Activated CD8-positive, alpha-beta T cell treated with anti-CD3 and anti-CD28 coated beads for 36 hours (primary cell): ENCODE results near the gene TNRC6C. TPM values are rescaled to one million over a fixed set of nuclear protein-coding genes. Genes with fewer than 3 reads are reported as not detected.
A peak's percentile ranks its signal among the peaks of the same experiment; 100 is the strongest.

ENCODE experiments used
- ATAC-seq: fragments of 200-7000 bp; cut with Tn5 transposase; one replicate; pipeline ENCODE4 v1.10.0; 2021; ENCODE audit warnings: mild to moderate bottlenecking, moderate library complexity
- CTCF ChIA-PET: fragments of 350-600 bp; sonication (Branson Sonifier 250); formaldehyde crosslinking; loops from one replicate; lab custom pipeline; 2021; ENCODE audit warnings: antibody characterized with exemption; lab: Charles Lee
- POLR2A ChIA-PET: fragments of 350-600 bp; sonication (Branson Sonifier 250); formaldehyde crosslinking; loops from one replicate; lab custom pipeline; 2021; ENCODE audit warnings: antibody characterized with exemption; lab: Charles Lee
- DNase-seq: peaks from one replicate; pipeline ENCODE4 v3.0.0-alpha.2; 2020
- H3K27ac Mint-ChIP-seq: one replicate; pipeline ENCODE4 v1.8.0; 2021; ENCODE audit warnings: mild to moderate bottlenecking, mixed read lengths
- H3K27me3 Mint-ChIP-seq: one replicate; pipeline ENCODE4 v1.8.0; 2021; ENCODE audit warnings: mixed read lengths
- H3K36me3 Mint-ChIP-seq: one replicate; pipeline ENCODE4 v1.8.0; 2021; ENCODE audit warnings: low read depth, mixed read lengths
- H3K4me1 Mint-ChIP-seq: one replicate; pipeline ENCODE4 v1.8.0; 2021; ENCODE audit warnings: low read depth, mixed read lengths
- H3K4me3 Mint-ChIP-seq: one replicate; pipeline ENCODE4 v1.8.0; 2021; ENCODE audit warnings: mild to moderate bottlenecking, moderate library complexity, mixed read lengths
- H3K9me3 Mint-ChIP-seq: one replicate; pipeline ENCODE4 v1.8.0; 2021; ENCODE audit warnings: mixed read lengths
- intact Hi-C: fragments of 100-400 bp; cut with micrococcal nuclease; formaldehyde crosslinking; loops from one replicate; pipeline ENCODE4 v1.10.0; 2022
- total RNA-seq, 2 experiments: library from RNA; stranded (reverse); gene quantifications; one replicate each; pipeline ENCODE4 v1.2.3, GENCODE V29; 2021
- TF ChIP-seq, protein P1 (sequence below): fragments of 200-600 bp; IDR thresholded peaks from one replicate; pipeline ENCODE4 v1.8.0; 2022; ENCODE audit warnings: antibody characterized with exemption, mild to moderate bottlenecking

TNRC6C gene
- total RNA-seq, 2 experiments from 2014 or later, result 26.4 to 26.6 TPM

DNA sequence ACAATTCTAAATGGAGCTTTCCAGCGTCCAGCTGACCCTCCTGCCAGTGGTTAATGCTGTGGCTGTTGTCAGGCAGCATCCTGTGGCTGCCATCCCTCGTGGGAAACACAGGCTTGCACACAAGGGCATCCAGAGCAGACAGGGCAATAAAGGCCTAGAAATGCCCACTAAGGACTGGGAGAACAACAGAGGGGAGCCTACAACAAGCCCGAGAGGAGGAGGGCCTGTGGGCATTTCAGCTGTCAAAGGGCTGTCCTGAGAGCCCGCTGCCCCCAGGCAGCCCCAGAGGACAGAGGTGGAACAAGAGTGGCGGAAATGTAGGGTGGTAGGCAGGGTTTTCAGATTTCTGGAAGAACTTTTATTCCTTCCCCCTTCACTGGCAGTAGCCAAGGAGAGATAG, 81.1 kb downstream of the TNRC6C start:
- intact Hi-C loops, result no loop called here
- ChIA-PET POLR2A (no interaction called here), CTCF (interaction anchor here (1.4 to 2.9 kb wide), 2 partner anchors 10 to 20 kb away, joined by 3 to 15 read pairs; no protein-coding TSS in a partner anchor)

DNA sequence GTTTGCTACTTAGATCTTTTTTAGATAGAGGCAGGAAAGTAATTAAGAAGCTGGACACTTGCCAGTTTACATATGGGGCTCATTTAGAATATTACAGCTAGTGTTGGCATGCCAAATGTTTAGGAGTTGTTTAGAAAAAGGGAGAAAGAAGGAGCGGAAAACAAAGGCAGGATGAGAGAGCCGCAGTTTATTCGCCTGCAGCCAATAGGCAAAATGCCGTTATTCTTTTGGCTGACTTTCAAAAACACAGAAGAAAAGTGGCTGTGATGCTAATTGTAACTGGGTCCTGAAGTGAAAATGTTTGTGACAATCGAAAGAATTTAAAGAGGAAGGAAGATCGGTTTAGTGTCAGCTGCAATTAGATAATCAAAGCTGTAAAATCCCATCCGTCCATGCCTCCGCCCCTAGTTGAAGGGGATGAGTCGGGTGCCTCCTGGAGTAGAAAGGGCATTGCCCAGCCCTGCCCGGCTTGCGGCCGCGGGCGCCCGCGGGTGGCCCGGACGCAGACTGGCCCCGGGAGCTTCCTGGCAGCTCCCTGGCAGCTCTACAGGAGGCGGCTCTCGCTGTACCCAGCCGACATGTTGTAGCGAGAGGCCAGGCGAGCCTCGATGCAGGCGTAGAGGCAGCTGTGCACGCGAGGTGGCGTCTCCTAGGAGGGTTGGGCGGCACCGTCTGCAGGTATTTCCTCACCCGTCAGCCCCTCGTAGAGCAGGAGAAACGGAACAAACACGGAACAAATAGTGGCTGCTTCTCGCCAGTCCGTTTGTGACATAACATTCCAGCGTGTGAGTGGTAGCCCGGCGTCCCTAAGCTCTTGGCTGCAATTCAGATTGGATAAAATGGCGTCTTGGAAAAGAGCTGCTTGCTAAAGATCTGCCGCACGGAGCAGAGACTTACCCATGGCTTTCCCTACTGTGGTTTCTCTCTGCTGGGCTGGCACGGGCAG, 82.2 kb downstream of the TNRC6C start:
- ATAC-seq (peak; percentile 65), DNase-seq (peak; percentile 25)
- CTCF ChIA-PET, result interaction anchor here (0.8 to 2.9 kb wide), 6 partner anchors 9 to 26 kb away, joined by 3 to 16 read pairs (median 4); no protein-coding TSS in a partner anchor
- POLR2A ChIA-PET, result interaction anchor here (1.0 to 1.1 kb wide), 2 partner anchors 14 to 83 kb away, joined by 3 read pairs; no protein-coding TSS in a partner anchor
- Mint-ChIP-seq H3K27ac (peak overlapping the region; percentile 5), H3K4me3 (peak overlapping the region; percentile 64), H3K4me1 (peaks cover 25% of the 10 kb centered on the region), H3K36me3 (peaks cover 36% of the 10 kb centered on the region), H3K9me3 (no peaks in the 10 kb centered on the region), H3K27me3 (no peaks in the 10 kb centered on the region)
- TF ChIP-seq, protein P1, sequence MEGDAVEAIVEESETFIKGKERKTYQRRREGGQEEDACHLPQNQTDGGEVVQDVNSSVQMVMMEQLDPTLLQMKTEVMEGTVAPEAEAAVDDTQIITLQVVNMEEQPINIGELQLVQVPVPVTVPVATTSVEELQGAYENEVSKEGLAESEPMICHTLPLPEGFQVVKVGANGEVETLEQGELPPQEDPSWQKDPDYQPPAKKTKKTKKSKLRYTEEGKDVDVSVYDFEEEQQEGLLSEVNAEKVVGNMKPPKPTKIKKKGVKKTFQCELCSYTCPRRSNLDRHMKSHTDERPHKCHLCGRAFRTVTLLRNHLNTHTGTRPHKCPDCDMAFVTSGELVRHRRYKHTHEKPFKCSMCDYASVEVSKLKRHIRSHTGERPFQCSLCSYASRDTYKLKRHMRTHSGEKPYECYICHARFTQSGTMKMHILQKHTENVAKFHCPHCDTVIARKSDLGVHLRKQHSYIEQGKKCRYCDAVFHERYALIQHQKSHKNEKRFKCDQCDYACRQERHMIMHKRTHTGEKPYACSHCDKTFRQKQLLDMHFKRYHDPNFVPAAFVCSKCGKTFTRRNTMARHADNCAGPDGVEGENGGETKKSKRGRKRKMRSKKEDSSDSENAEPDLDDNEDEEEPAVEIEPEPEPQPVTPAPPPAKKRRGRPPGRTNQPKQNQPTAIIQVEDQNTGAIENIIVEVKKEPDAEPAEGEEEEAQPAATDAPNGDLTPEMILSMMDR, result no peak
- intact Hi-C loops, result no loop called here

More for the DNA sequence above, 81.1 kb downstream of the TNRC6C start:
- Mint-ChIP-seq H3K4me1 (peaks cover 21% of the 10 kb centered on the region), H3K36me3 (peaks cover 34% of the 10 kb centered on the region), H3K4me3 (no peak overlapping the region), H3K27me3 (no peaks in the 10 kb centered on the region), H3K9me3 (no peaks in the 10 kb centered on the region), H3K27ac (peak overlapping the region; percentile 3)
- TF ChIP-seq, protein P1, result no peak
- DNase-seq (no peak), ATAC-seq (no peak)

DNA sequence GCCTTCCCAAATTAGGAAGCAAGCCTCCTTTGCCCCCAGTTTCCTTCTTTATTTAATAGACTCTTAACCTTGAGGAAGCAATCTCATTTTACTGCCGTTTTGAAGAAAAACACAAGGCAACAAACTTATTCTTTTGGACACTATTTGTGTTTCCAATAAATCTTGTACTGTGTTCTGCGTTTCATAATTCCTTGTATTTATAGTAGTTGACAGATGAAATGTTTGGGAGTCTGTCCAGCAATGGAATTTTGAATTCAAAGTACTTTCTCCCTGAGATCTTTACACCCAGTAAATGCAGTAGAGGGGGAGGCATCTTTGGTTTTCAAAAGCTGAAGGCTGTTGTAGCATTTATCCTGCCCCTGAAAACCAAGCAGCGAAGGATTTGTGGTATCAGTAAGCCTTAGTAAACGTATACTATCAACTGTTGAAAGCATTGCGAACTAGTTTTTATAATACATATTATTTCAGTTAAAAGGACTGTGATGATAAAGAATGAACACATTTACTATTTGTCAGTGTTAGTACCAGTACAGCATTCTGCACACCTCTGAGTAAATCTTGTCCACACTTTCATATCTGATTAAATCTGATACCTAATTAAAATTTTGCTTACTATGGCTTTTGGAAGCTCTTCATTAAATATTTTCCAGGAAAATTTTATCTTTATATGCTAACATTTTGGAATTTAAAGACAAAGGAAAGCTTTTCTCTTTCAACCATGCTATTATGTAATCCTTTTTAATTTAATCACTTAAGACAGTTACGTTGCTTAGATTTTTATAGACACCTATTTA, 83.1 kb downstream of the TNRC6C start:
- intact Hi-C loops, result no loop called here
- CTCF ChIA-PET, result interaction anchor here (0.7 to 2.9 kb wide), 7 partner anchors 10 to 27 kb away, joined by 3 to 24 read pairs (median 4); no protein-coding TSS in a partner anchor
- H3K9me3 Mint-ChIP-seq, result no peaks in the 10 kb centered on the region
- TF ChIP-seq, protein P1, result no peak
- ATAC-seq (no peak), DNase-seq (no peak)
- peaks cover 31% of the 10 kb centered on the region for H3K4me1 Mint-ChIP-seq
- H3K36me3 Mint-ChIP-seq, result peaks cover 32% of the 10 kb centered on the region
- peak overlapping the region; percentile 64 for H3K4me3 Mint-ChIP-seq
- H3K27ac Mint-ChIP-seq, result no peak overlapping the region
- H3K27me3 Mint-ChIP-seq, result no peaks in the 10 kb centered on the region
- POLR2A ChIA-PET, result interaction anchor here (1.1 kb wide), 1 partner anchor 15 kb away, joined by 3 read pairs; no protein-coding TSS in a partner anchor

DNA sequence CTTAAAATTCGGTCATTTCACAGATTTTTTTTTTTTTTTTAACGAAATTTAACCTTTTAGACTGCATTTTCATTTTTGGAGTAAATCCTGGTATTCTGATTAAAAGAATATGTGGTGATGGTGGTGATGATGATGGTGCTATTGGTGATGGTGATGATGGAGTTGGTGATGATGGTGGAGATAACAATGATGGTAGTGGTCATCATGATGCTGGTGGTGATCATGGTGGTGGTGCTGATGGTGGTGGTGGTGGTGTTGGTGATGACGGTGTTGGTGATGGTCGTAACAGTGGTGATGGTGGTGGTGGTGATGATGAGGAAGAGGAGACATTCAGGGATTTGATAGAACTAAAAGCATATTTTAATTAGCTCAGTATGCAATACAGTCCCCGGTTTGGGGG, 84.0 kb downstream of the TNRC6C start:
- Mint-ChIP-seq H3K27me3 (no peaks in the 10 kb centered on the region), H3K27ac (no peak overlapping the region), H3K4me1 (peaks cover 33% of the 10 kb centered on the region), H3K4me3 (no peak overlapping the region), H3K36me3 (peaks cover 29% of the 10 kb centered on the region), H3K9me3 (no peaks in the 10 kb centered on the region)
- no peak for ATAC-seq
- intact Hi-C loops, result no loop called here
- TF ChIP-seq, protein P1, result no peak
- ChIA-PET POLR2A (interaction anchor here (0.7 kb wide), 1 partner anchor 43 kb away, joined by 3 read pairs; no protein-coding TSS in a partner anchor), CTCF (interaction anchor here (0.7 to 2.8 kb wide), 7 partner anchors 11 to 29 kb away, joined by 3 to 24 read pairs (median 4); no protein-coding TSS in a partner anchor)
- no peak for DNase-seq
